ENCODE data around the gene VEPH1.

The VEPH1 gene

GRCh38 chr3:157279237-157279636 lies 224.0 kb downstream of the VEPH1 start:
- Mint-ChIP-seq H3K4me3 (no peak overlapping the region), H3K9me3 (no peaks in the 10 kb centered on the region), H3K27ac (no peak overlapping the region)

DNA sequence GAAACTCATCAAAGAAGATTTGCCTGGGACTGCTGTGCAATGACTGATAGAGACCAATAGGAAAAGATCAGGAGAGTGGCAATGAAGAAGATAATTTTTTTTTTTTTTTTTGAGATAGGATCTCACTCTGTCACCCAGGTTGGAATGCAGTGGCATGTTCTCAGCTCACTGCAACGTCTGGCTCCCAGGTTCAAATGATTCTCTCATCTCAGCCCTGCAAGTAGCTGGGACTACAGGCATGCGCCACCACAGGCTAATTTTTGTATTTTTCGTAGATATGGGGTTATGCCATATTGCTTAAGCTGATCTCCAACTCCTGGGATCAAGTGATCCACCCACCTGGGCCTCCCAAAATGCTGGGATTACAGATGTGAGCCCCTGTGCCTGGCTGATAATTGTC lies 226.4 kb downstream of the VEPH1 start:
- Mint-ChIP-seq H3K9me3 (no peaks in the 10 kb centered on the region), H3K27me3 (ENCODE audit: low read depth) (no peaks in the 10 kb centered on the region), H3K4me3 (no peak overlapping the region), H3K36me3 (ENCODE audit: low read depth) (no peaks in the 10 kb centered on the region), H3K27ac (no peak overlapping the region), H3K4me1 (peaks cover 15% of the 10 kb centered on the region)
- TF ChIP-seq, protein P1, sequence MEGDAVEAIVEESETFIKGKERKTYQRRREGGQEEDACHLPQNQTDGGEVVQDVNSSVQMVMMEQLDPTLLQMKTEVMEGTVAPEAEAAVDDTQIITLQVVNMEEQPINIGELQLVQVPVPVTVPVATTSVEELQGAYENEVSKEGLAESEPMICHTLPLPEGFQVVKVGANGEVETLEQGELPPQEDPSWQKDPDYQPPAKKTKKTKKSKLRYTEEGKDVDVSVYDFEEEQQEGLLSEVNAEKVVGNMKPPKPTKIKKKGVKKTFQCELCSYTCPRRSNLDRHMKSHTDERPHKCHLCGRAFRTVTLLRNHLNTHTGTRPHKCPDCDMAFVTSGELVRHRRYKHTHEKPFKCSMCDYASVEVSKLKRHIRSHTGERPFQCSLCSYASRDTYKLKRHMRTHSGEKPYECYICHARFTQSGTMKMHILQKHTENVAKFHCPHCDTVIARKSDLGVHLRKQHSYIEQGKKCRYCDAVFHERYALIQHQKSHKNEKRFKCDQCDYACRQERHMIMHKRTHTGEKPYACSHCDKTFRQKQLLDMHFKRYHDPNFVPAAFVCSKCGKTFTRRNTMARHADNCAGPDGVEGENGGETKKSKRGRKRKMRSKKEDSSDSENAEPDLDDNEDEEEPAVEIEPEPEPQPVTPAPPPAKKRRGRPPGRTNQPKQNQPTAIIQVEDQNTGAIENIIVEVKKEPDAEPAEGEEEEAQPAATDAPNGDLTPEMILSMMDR (IDR thresholded peaks at IDR 0.05; ENCODE audit: unreplicated experiment in 3 of 3), result no peak

More at GRCh38 chr3:157279237-157279636, 224.0 kb downstream of the VEPH1 start:
- H3K36me3 Mint-ChIP-seq (ENCODE audit: low read depth), result no peaks in the 10 kb centered on the region
- H3K27me3 Mint-ChIP-seq (ENCODE audit: low read depth), result no peaks in the 10 kb centered on the region
- H3K4me1 Mint-ChIP-seq, result peaks cover 24% of the 10 kb centered on the region
- TF ChIP-seq, protein P1 (IDR thresholded peaks at IDR 0.05; ENCODE audit: unreplicated experiment in 3 of 3), result no peak

DNA sequence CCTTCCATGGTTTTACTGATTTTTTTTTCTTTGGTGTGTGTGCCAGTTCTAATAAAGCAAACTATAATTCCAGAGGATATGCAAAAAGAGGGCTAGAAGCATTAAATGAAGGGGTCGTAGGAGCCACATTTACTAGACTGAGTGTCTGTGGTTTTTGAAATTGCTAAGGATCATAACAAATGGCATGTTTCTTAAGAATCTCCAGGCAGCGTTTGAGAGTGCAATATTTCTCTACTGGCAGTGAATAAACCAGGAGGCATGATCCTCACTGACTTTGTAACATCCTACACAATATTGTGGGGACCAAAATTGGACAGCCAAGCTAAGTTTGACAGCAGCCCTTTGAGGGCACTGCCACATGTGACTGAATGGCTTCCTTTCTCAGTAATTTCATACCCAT lies 227.4 kb downstream of the VEPH1 start:
- TF ChIP-seq, protein P1 (IDR thresholded peaks at IDR 0.05; ENCODE audit: unreplicated experiment in 3 of 3), result no peak
- Mint-ChIP-seq H3K4me1 (peaks cover 12% of the 10 kb centered on the region), H3K36me3 (ENCODE audit: low read depth) (no peaks in the 10 kb centered on the region), H3K4me3 (no peak overlapping the region), H3K27me3 (ENCODE audit: low read depth) (no peaks in the 10 kb centered on the region), H3K9me3 (no peaks in the 10 kb centered on the region), H3K27ac (no peak overlapping the region)

- Mint-ChIP-seq H3K36me3 (ENCODE audit: low read depth) (no peaks in the 10 kb centered on the region), H3K9me3 (no peaks in the 10 kb centered on the region), H3K4me1 (peaks cover 4% of the 10 kb centered on the region), H3K4me3 (no peak overlapping the region), H3K27me3 (ENCODE audit: low read depth) (no peaks in the 10 kb centered on the region), H3K27ac (no peak overlapping the region)
- TF ChIP-seq, protein P1 (IDR thresholded peaks at IDR 0.05; ENCODE audit: unreplicated experiment in 3 of 3), result no peak
These were observed 228.5 kb downstream of the VEPH1 start for GRCh38 chr3:157274644-157275137.

DNA sequence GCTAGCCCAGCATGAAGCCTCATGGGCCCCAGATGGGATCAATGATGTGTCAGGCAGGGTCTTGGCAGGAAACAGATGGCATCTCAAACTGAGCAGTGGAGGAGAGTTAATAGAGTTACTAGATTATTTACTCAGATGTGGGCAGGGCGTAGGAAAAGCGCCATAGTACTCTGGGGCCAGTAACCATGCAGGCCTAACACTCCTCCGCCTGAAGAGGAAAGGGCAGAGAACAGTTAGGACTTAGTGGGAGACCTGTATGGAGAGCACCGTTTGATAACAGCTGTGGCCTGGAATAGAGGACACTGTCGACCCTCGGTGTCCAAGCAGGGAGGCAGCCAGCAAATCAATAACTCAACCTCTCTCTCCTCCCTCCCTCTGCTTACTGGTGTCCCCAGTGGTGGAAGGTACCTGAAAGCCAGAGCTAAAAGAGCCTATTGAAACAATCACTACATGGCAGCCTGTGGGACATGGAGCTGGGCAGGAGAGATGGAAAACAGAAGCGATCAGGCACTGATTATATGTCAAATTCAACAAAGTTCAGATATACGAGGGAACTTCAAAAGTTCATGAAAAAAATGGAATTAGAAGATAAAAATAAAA lies 231.8 kb downstream of the VEPH1 start:
- peaks cover 4% of the 10 kb centered on the region for H3K4me1 Mint-ChIP-seq
- no peak overlapping the region for H3K4me3 Mint-ChIP-seq
- no peaks in the 10 kb centered on the region for H3K9me3 Mint-ChIP-seq
- TF ChIP-seq, protein P1 (IDR thresholded peaks at IDR 0.05; ENCODE audit: unreplicated experiment in 3 of 3), result no peak
- H3K27ac Mint-ChIP-seq, result no peak overlapping the region
- H3K36me3 Mint-ChIP-seq (ENCODE audit: low read depth), result no peaks in the 10 kb centered on the region
- no peaks in the 10 kb centered on the region for H3K27me3 Mint-ChIP-seq (ENCODE audit: low read depth)

- Mint-ChIP-seq H3K36me3 (ENCODE audit: low read depth) (no peaks in the 10 kb centered on the region), H3K27ac (no peak overlapping the region), H3K9me3 (no peaks in the 10 kb centered on the region), H3K4me1 (no peaks in the 10 kb centered on the region), H3K4me3 (no peak overlapping the region), H3K27me3 (ENCODE audit: low read depth) (no peaks in the 10 kb centered on the region)
- TF ChIP-seq, protein P1 (IDR thresholded peaks at IDR 0.05; ENCODE audit: unreplicated experiment in 3 of 3), result no peak
These were observed 235.2 kb downstream of the VEPH1 start for GRCh38 chr3:157268026-157268425.

Measured in nephron (organoid).